Lung (tissue), 12 donors: ENCODE results near the gene KIAA1217. TPM values are rescaled to one million over a fixed set of nuclear protein-coding genes. Genes with fewer than 3 reads are reported as not detected.

ENCODE experiments used
- ATAC-seq: fragments of 200-7000 bp; cut with Tn5 transposase; one replicate; pipeline ENCODE4 v1.9.1; 2020; ENCODE audit warnings: moderate number of reproducible peaks; ENCODE audit not compliant: insufficient read depth, low FRiP score
- DNase-seq, 3 donors: peaks; one replicate each; pipeline ENCODE4 v3.0.0-alpha.2; 2013 to 2017
- H3K27ac ChIP-seq, 2 donors: one replicate each; pipeline ENCODE4 v1.5.1; 2013; ENCODE audit warnings: mild to moderate bottlenecking in 2 of 2, moderate library complexity in 2 of 2, control low read depth in 1 of 2, inconsistent platforms in 1 of 2, low read depth in 1 of 2, low read length in 1 of 2
- H3K27me3 ChIP-seq, 3 donors: one replicate each; pipeline ENCODE4 v1.5.1; 2013; ENCODE audit warnings: low read length in 2 of 3; ENCODE audit not compliant: control insufficient read depth in 3 of 3, insufficient read depth in 3 of 3
- H3K36me3 ChIP-seq, 4 donors: one replicate each; pipeline ENCODE4 v1.5.1; 2013; ENCODE audit warnings: low read length in 4 of 4, mild to moderate bottlenecking in 1 of 4, moderate library complexity in 1 of 4; ENCODE audit not compliant: control insufficient read depth in 4 of 4, insufficient read depth in 4 of 4
- H3K4me1 ChIP-seq, 5 donors: one replicate each; pipeline ENCODE4 v1.5.1; 2013; ENCODE audit warnings: low read length in 5 of 5, mild to moderate bottlenecking in 2 of 5, moderate library complexity in 1 of 5; ENCODE audit not compliant: control insufficient read depth in 5 of 5, insufficient read depth in 5 of 5
- H3K4me3 ChIP-seq: one replicate; pipeline ENCODE4 v1.5.1; 2013; ENCODE audit warnings: mild to moderate bottlenecking, control low read depth, moderate library complexity
- H3K9ac ChIP-seq, 2 donors: one replicate each; pipeline ENCODE4 v1.5.1; 2013; ENCODE audit warnings: low read length in 2 of 2, control low read depth in 1 of 2; ENCODE audit not compliant: insufficient read depth in 1 of 2
- H3K9me3 ChIP-seq, 4 donors: one replicate each; pipeline ENCODE4 v1.5.1; 2013; ENCODE audit warnings: low read length in 3 of 4, mild to moderate bottlenecking in 1 of 4, moderate library complexity in 1 of 4; ENCODE audit not compliant: control insufficient read depth in 4 of 4, insufficient read depth in 3 of 4
- CTCF ChIP-seq: IDR thresholded peaks from 2 replicates; pipeline ENCODE4 v1.5.1; 2012; ENCODE audit warnings: mild to moderate bottlenecking; ENCODE audit errors: control extremely low read depth, extremely low read depth
- WGBS, 2 donors: extraction: QIAGEN DNeasy Blood & Tissue Kit; methylation state at CpG; one replicate each; pipeline ENCODE4 v1.1.7; 2013; 5-methylcytosine and 5-hydroxymethylcytosine counted together
- polyA plus RNA-seq, 2 donors: library from polyadenylated mRNA; stranded (reverse); fragments of 200-250 nt; gene quantifications; one replicate each; pipeline ENCODE4 v1.2.1, GENCODE V29; 2013
- total RNA-seq, 2 donors: library from RNA; depleted of rRNA in 1 of 2; stranded (reverse); fragments of >200 nt in 1 of 2; gene quantifications; one replicate each; pipeline ENCODE4 v1.2.1, GENCODE V29; 2014 to 2021
- donor health status: control.
- donor health status: control.
- donor health status: Bipolar disorder and iron deficiency.
- donor health status: healthy.
- donor health status: DM: yes; HTN: yes; CAD: no.

KIAA1217 gene
- total and polyA plus RNA-seq, 4 donors, result 5.5 to 58.6 (median 24.1) TPM

GRCh38 chr10:24363070-24363469 lies 154.1 kb downstream of the KIAA1217 start:
- H3K27me3 ChIP-seq, result no peaks in the 10 kb centered on the region
- ATAC-seq, result peak; percentile 41
- 43 to 51% methylated on average over 3 of the region's 3 CpGs for WGBS, 2 donors
- H3K36me3 ChIP-seq, result no peaks in the 10 kb centered on the region
- no peaks in the 10 kb centered on the region for H3K9me3 ChIP-seq
- H3K27ac ChIP-seq, result no peak overlapping the region
- TF ChIP-seq CTCF, result no peak
- peak in 2 of 3 donors; percentile 56 to 79 for DNase-seq
- H3K9ac ChIP-seq, result no peak overlapping the region
- H3K4me1 ChIP-seq, result peaks cover 0 to 4% (median 1%) of the 10 kb centered on the region in 5 donors
- H3K4me3 ChIP-seq, result no peak overlapping the region

GRCh38 chr10:24367688-24368087 lies 158.8 kb downstream of the KIAA1217 start:
- peaks cover 0 to 1% (median 0%) of the 10 kb centered on the region in 5 donors for H3K4me1 ChIP-seq
- H3K27ac ChIP-seq, result no peak overlapping the region
- H3K9ac ChIP-seq, result no peak overlapping the region
- H3K27me3 ChIP-seq, result no peaks in the 10 kb centered on the region
- WGBS, 2 donors, result 85 to 90% methylated on average over 1 of the region's 1 CpG
- DNase-seq (no peak), ATAC-seq (no peak)
- no peak overlapping the region for H3K4me3 ChIP-seq
- no peaks in the 10 kb centered on the region for H3K36me3 ChIP-seq
- peaks cover 0 to 2% (median 0%) of the 10 kb centered on the region in 4 donors for H3K9me3 ChIP-seq
- TF ChIP-seq CTCF, result no peak

- DNase-seq (no peak), ATAC-seq (no peak)
- peaks cover 0 to 12% (median 1%) of the 10 kb centered on the region in 5 donors for H3K4me1 ChIP-seq
- no peak overlapping the region for H3K27ac ChIP-seq
- 93 to 94% methylated on average over 4 of the region's 4 CpGs for WGBS, 2 donors
- H3K27me3 ChIP-seq, result no peaks in the 10 kb centered on the region
- TF ChIP-seq CTCF, result no peak
- no peaks in the 10 kb centered on the region for H3K36me3 ChIP-seq
- no peak overlapping the region for H3K4me3 ChIP-seq
- no peak overlapping the region for H3K9ac ChIP-seq
- H3K9me3 ChIP-seq, result peaks cover 0 to 4% (median 0%) of the 10 kb centered on the region in 4 donors
Measured at GRCh38 chr10:24370877-24371276, 161.9 kb downstream of the KIAA1217 start.

- no peaks in the 10 kb centered on the region for H3K27me3 ChIP-seq
- H3K36me3 ChIP-seq, result no peaks in the 10 kb centered on the region
- H3K9ac ChIP-seq, result no peak overlapping the region
- ATAC-seq, result no peak
- WGBS, 2 donors, result 53 to 57% methylated on average over 3 of the region's 3 CpGs
- no peak for TF ChIP-seq CTCF
- H3K4me1 ChIP-seq, result peaks cover 0 to 12% (median 1%) of the 10 kb centered on the region in 5 donors
- H3K4me3 ChIP-seq, result no peak overlapping the region
- H3K27ac ChIP-seq, result no peak overlapping the region
- H3K9me3 ChIP-seq, result peaks cover 0 to 4% (median 0%) of the 10 kb centered on the region in 4 donors
- DNase-seq, result peak in 2 of 3 donors; percentile 52 to 67
Measured at GRCh38 chr10:24371396-24371795, 162.5 kb downstream of the KIAA1217 start.
